Measurements from ENCODE around the gene ZFP36L1. TPM values are rescaled to one million over a fixed set of nuclear protein-coding genes. Genes with fewer than 3 reads are reported as not detected.

Gene ZFP36L1
- polyA plus RNA-seq, 1 donor from 2014 or later = 0.48 TPM

DNA sequence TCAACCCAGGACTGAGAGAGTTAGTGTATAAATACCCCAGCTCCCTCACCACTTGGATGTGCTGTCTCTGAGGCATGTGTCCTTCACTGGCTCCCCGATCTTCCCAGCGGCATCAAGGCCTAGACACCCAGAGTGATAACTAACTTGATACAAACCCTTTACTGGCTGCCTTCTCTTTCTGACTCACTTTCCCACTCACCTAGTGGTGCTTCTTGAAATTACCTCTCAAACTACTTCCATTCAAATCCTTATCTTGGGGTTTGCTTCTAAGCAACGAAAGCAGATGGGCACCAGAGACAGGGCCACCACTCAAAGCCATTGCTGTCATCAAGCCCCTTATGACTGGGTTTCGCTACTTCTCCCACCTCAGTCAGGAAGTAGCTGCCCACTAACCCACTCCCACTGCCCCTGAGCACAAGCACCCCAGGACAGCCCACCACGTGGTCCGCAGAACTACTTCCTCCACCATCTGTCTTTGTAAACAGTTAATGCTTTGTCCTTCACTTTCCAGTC is 17.2 kb downstream of the ZFP36L1 start:
- H3K9ac ChIP-seq (ENCODE audit: low read length) = no peak overlapping the region
- no peak overlapping the region for H2AFZ ChIP-seq (ENCODE audit: low read depth, low read length)
- no peaks in the 10 kb centered on the region for H3F3A ChIP-seq (ENCODE audit: insufficient read depth, low read length, poor library complexity, severe bottlenecking)
- no peaks in the 10 kb centered on the region for H3K9me2 ChIP-seq (ENCODE audit: insufficient read depth, low read length)
- H3K79me2 ChIP-seq (replicated peaks; ENCODE audit: insufficient read depth, low read length) = no peaks in the 10 kb centered on the region
- H3K27me3 ChIP-seq (ENCODE audit: insufficient read depth, low read depth, low read length) = no peaks in the 10 kb centered on the region
- H3K4me3 ChIP-seq (ENCODE audit: low read length) = no peak overlapping the region
- no peak overlapping the region for H3K4me2 ChIP-seq (ENCODE audit: low read length)
- H3K36me3 ChIP-seq (ENCODE audit: insufficient read depth, low read length) = no peaks in the 10 kb centered on the region
- no peaks in the 10 kb centered on the region for H4K20me1 ChIP-seq (ENCODE audit: insufficient read depth)
- TF ChIP-seq, protein P1, sequence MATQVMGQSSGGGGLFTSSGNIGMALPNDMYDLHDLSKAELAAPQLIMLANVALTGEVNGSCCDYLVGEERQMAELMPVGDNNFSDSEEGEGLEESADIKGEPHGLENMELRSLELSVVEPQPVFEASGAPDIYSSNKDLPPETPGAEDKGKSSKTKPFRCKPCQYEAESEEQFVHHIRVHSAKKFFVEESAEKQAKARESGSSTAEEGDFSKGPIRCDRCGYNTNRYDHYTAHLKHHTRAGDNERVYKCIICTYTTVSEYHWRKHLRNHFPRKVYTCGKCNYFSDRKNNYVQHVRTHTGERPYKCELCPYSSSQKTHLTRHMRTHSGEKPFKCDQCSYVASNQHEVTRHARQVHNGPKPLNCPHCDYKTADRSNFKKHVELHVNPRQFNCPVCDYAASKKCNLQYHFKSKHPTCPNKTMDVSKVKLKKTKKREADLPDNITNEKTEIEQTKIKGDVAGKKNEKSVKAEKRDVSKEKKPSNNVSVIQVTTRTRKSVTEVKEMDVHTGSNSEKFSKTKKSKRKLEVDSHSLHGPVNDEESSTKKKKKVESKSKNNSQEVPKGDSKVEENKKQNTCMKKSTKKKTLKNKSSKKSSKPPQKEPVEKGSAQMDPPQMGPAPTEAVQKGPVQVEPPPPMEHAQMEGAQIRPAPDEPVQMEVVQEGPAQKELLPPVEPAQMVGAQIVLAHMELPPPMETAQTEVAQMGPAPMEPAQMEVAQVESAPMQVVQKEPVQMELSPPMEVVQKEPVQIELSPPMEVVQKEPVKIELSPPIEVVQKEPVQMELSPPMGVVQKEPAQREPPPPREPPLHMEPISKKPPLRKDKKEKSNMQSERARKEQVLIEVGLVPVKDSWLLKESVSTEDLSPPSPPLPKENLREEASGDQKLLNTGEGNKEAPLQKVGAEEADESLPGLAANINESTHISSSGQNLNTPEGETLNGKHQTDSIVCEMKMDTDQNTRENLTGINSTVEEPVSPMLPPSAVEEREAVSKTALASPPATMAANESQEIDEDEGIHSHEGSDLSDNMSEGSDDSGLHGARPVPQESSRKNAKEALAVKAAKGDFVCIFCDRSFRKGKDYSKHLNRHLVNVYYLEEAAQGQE (IDR thresholded peaks at IDR 0.05; ENCODE audit: borderline replicate concordance) = no peak
- TF ChIP-seq POLR2AphosphoS5 (IDR thresholded peaks at IDR 0.05) (no peak), EP300 (conservative IDR thresholded peaks at IDR 0.05; ENCODE audit: poor library complexity, severe bottlenecking) (no peak), EZH2 (IDR thresholded peaks at IDR 0.05; ENCODE audit: borderline replicate concordance, insufficient read depth, low read length, poor library complexity, severe bottlenecking) (no peak), RAD21 (conservative IDR thresholded peaks at IDR 0.05) (no peak), CTCF (IDR thresholded peaks at IDR 0.05; ENCODE audit: poor library complexity, severe bottlenecking) (no peak), MXI1 (conservative IDR thresholded peaks at IDR 0.05; ENCODE audit: poor library complexity, severe bottlenecking) (no peak), TAF1 (IDR thresholded peaks at IDR 0.05; ENCODE audit: low read depth) (no peak)
- H3K27ac ChIP-seq (ENCODE audit: low read length) = no peak overlapping the region
- no peaks in the 10 kb centered on the region for H3K9me3 ChIP-seq (ENCODE audit: low read length)

GRCh38 chr14:68774771-68775613 is 17.9 kb downstream of the ZFP36L1 start:
- Histone ChIP-seq H3F3A (ENCODE audit: insufficient read depth, low read length, poor library complexity, severe bottlenecking) (no peaks in the 10 kb centered on the region), H3K4me3 (ENCODE audit: low read length) (no peak overlapping the region), H3K9ac (ENCODE audit: low read length) (no peak overlapping the region), H3K27me3 (ENCODE audit: insufficient read depth, low read depth, low read length) (no peaks in the 10 kb centered on the region), H3K36me3 (ENCODE audit: insufficient read depth, low read length) (no peaks in the 10 kb centered on the region), H2AFZ (ENCODE audit: low read depth, low read length) (no peak overlapping the region), H3K9me3 (ENCODE audit: low read length) (no peaks in the 10 kb centered on the region), H3K4me2 (ENCODE audit: low read length) (no peak overlapping the region), H4K20me1 (ENCODE audit: insufficient read depth) (no peaks in the 10 kb centered on the region), H3K79me2 (replicated peaks; ENCODE audit: insufficient read depth, low read length) (no peaks in the 10 kb centered on the region), H3K9me2 (ENCODE audit: insufficient read depth, low read length) (no peaks in the 10 kb centered on the region), H3K27ac (ENCODE audit: low read length) (no peak overlapping the region)
- TF ChIP-seq, protein P1 (IDR thresholded peaks at IDR 0.05; ENCODE audit: borderline replicate concordance) = no peak
- TF ChIP-seq TAF1 (IDR thresholded peaks at IDR 0.05; ENCODE audit: low read depth) = no peak
- no peak for TF ChIP-seq MXI1 (conservative IDR thresholded peaks at IDR 0.05; ENCODE audit: poor library complexity, severe bottlenecking)
- no peak for TF ChIP-seq CTCF (IDR thresholded peaks at IDR 0.05; ENCODE audit: poor library complexity, severe bottlenecking)
- TF ChIP-seq EP300 (conservative IDR thresholded peaks at IDR 0.05; ENCODE audit: poor library complexity, severe bottlenecking) = no peak
- TF ChIP-seq EZH2 (IDR thresholded peaks at IDR 0.05; ENCODE audit: borderline replicate concordance, insufficient read depth, low read length, poor library complexity, severe bottlenecking) = no peak
- no peak for TF ChIP-seq RAD21 (conservative IDR thresholded peaks at IDR 0.05)
- TF ChIP-seq SMC3 (conservative IDR thresholded peaks at IDR 0.05; ENCODE audit: poor library complexity) = no peak
- TF ChIP-seq POLR2AphosphoS5 (IDR thresholded peaks at IDR 0.05) = no peak

Measured in neural cell (in vitro differentiated cells).